Umbilical cord (tissue), 2 donors: ENCODE measurements around the gene IPCEF1. TPM values are rescaled to one million over a fixed set of nuclear protein-coding genes. Genes with fewer than 3 reads are reported as not detected.

Experiments
- DNase-seq: peaks from one replicate; pipeline ENCODE4 v3.0.0-alpha.2; 2015; ENCODE audit warnings: low spot score
- total RNA-seq: library from RNA; depleted of rRNA; stranded (reverse); fragments of >200 nt; gene quantifications from one replicate; pipeline ENCODE4 v1.2.3, GENCODE V29; 2014; ENCODE audit warnings: low replicate concordance; ENCODE audit not compliant: insufficient read depth

The IPCEF1 gene
- total RNA-seq, 1 donor from 2014 or later = 4.1 TPM

- no peak for DNase-seq
These were observed 60.9 kb downstream of the IPCEF1 start for GRCh38 chr6:154295733-154296132.

DNA sequence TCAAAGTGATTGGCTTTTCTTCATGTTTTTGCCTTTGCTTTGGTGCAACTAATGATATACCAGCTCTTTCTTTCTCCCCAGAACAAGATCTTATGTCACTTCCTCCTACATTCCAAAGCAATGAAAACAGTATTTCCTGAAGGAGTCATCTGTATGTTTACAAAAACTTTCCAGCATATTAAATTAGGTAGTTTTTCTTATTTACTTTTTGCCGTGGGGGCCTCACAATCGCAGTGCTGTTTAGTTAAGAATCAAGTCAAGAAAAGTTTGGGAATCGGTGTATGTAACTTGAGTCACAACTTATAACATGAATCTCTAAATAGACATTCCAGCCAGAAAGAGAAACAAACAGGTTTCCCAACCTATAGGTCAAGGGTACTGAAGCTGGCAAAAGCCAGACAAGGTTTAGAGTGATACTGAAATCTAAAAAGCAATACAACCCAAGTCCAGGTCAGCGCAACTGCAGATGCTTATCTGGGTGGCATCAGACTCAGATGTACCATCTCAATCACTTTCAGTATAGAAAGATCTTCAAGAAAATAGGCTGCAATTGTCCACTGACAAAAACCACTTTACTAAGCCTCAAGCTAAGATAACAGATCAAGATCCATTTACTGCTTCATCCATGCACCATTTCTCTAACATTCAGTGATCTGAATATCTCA is 63.6 kb downstream of the IPCEF1 start:
- peak; percentile 10 for DNase-seq

GRCh38 chr6:154292066-154292465 is 64.5 kb downstream of the IPCEF1 start:
- no peak for DNase-seq

DNA sequence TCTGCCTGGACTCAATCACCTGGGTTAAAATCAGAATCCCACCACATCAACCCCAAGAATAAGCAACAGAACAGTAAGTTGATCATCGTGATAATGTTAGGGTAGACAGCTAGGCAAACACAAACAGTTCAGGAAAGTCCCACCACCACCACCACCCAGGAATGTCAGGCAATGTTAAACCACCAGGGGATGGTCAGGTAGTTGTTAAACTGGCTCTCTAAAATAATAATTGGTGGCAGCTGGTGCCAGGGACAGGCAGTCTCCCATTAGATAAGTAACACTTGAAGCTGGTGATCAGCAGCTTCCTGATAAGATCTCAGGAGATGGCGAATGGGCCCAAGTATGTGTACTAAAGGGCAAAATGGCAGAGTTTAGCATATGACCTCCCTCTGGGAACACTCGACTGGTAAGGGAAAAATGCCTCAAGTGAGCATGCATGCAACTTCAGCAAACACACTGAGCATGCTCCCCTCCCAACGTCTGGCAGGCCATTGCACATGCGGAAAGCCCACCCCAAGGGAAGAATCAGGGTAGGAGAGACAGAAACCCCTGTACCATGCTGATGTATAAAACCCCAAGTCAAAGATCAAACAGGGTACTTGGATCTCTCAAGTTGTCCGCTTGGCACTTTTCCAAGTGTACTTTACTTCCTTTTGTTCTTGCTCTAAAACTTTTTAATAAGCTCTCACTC is 66.6 kb downstream of the IPCEF1 start:
- DNase-seq = no peak

DNA sequence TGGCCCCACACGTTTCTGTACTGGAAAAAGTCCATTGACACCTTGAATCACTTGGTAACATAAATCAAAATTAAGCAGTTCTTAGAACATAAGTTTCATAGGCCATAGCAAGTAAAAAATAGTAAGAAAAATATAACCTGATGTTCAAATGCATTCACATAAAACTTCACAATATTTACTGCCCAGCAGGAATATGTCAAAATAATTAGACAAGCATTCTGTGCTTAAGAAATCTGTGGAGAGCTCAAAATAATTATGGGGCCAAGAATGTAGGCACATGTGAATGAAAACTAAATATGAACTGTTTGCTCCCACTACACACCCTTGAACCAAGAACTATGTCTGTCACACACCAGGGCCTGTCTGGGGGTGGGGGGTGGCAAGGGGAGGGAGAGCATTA is 70.8 kb downstream of the IPCEF1 start:
- no peak for DNase-seq

- no peak for DNase-seq
These were observed 72.2 kb downstream of the IPCEF1 start for GRCh38 chr6:154284313-154284853.

GRCh38 chr6:154280521-154280920 is 76.1 kb downstream of the IPCEF1 start:
- DNase-seq = no peak

DNA sequence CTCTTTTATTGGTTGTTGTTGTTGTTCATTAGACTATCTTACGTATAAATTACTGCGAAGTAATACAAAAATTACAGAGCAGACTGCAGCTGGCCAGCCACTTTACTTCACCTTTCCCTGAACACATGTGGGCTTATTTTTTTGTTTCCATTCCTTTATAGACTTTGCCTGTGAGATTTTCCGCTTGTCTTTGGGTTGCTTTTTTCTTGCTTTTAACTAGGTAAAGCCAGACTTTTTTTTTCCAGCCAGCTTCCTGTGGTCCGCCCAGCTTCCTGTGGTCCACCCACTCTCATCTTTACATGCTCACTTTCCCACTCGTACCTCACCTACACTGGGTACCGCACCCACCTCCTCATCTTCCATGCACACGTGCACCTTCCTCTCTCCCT is 79.0 kb downstream of the IPCEF1 start:
- no peak for DNase-seq

DNA sequence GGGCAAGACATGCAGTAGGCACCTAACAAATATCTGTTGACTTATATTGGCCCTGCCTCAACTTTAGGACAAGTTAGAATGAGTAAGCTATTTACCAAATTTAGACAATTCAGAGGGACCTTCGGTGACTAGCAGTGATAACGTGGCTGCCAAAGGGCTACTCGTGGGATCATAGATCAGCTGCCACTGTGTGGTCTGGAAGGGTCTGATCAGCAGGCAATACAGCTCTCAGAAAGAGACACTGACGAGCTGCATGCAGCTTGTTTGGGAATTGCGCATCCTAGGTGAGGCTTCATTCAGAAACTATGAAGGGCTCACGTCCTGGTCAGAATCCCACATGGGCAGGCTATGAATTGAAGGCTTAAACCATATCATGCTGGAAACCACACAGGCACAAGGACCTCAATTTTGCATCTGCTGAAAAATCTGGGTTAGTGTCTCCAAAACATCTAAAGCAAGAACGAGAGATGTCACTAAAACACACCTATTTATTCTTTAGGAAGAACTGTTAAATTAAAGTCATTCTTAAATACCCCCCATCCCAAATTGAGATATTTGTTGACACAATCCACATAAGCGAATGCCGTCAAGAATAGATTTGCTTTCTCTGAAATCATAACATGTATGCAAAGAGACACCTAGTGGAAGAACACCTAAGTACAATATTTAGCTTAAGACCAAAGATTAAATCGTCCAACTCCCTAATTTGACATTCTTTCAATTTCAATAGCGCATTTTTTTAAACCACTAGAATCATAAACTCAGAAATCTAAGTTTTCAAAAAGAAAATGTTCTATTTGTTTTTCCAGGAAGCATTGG is 79.6 kb downstream of the IPCEF1 start:
- DNase-seq = peak; percentile 56

GRCh38 chr6:154274168-154274567 is 82.4 kb downstream of the IPCEF1 start:
- no peak for DNase-seq

- no peak for DNase-seq
These were observed 88.1 kb downstream of the IPCEF1 start for GRCh38 chr6:154268486-154268885.

- no peak for DNase-seq
These were observed 89.0 kb downstream of the IPCEF1 start for GRCh38 chr6:154267508-154268106.

GRCh38 chr6:154266560-154267099 is 90.0 kb downstream of the IPCEF1 start:
- no peak for DNase-seq

GRCh38 chr6:154261688-154262397 is 94.8 kb downstream of the IPCEF1 start:
- DNase-seq = peak; percentile 22

GRCh38 chr6:154258064-154258757 is 98.4 kb downstream of the IPCEF1 start:
- DNase-seq = no peak

GRCh38 chr6:154257067-154257466 is 99.5 kb downstream of the IPCEF1 start:
- DNase-seq = peak; percentile 55

DNA sequence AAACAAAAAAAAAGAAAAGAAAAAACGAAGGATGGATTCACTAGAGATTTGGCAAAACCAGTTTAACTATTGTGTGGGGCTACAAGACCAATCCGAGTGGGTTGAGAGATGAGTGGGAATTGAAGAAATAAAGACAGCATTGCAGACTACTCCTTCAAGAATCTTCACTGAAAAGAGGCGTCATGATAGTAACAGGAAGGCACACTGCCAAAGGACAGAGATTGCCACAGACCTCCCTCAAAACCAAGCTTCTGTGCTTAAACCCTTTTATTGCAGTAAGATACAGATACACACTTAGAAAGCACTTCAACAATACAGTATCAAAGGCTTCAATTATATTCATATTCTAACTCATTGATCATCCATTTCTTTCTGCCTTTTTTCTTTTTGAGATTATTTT is 103.9 kb downstream of the IPCEF1 start:
- DNase-seq = peak; percentile 54

DNA sequence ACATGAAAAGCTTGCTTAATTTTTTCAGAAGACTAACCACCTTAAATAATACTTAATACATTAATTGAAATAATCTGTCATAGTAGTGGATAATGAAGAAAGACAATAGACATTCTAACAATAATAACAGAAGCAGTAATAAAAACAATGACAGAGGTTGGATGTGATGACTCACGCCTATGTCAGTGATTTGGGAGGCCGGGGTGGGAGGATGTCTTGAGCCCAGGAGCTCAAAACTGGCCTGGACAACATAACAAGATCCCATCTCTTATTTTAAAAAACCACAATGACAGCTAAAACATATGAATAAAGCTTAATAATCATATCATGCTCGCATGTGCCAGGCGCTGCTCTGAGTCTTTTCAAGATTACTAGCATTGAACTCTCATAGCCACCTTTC is 105.5 kb downstream of the IPCEF1 start:
- DNase-seq = no peak

DNA sequence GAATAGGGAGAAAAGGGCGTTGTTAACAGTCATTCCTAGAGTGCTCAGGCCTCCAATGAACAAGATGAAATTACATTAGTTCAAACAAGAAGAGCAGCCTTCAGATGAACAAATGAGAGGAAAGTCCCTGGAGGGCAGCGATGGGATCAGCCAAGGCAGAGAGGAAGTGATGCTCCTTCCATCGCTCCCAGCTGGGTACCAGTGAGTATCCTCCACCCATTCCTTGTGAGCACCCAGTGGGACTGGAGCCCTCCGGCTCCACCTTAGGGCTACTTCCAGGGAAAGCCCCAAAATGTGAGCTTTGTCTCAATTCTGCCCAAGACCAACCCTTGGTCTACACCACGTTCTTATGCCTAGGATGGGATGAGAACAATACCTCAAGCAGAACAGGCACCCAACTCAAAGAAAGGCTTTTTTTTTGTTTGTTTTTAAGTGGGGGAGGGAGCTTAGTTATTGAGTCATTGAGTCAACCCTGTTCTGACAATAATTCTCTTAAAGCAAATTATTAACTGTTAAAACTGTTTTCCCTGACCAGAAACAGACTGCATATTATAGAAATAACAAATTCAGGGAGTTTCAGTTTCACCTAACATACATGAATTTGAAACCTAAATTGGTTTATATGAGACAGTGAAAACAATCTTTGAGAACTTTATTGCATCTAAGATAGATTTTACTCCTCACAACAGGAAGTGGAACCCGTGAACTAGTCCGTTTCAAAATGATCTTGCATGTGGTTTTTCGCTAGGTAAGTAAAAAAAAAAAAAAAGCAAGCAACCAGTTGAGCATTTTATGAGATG is 106.9 kb downstream of the IPCEF1 start:
- no peak for DNase-seq
